Measurements from ENCODE around the gene ZNF765.
"Not testable (repeated sequence)": the region's sequence is repeated elsewhere in the genome, so short reads cannot be mapped to it uniquely, and the experiment has no call there.

ZNF765 gene

GRCh38 chr19:53455828-53456227 lies 60.9 kb downstream of the ZNF765 start:
- DNase-seq (ENCODE audit: low read depth, low spot score), result no peak
- H3K4me3 ChIP-seq (ENCODE audit: low read depth, low read length), result no peak overlapping the region
- ChIA-PET CTCF (no interaction called here), POLR2A (no interaction called here)
- no peak for TF ChIP-seq CTCF (IDR thresholded peaks at IDR 0.05; ENCODE audit: insufficient read depth, low read length, missing control alignments)

DNA sequence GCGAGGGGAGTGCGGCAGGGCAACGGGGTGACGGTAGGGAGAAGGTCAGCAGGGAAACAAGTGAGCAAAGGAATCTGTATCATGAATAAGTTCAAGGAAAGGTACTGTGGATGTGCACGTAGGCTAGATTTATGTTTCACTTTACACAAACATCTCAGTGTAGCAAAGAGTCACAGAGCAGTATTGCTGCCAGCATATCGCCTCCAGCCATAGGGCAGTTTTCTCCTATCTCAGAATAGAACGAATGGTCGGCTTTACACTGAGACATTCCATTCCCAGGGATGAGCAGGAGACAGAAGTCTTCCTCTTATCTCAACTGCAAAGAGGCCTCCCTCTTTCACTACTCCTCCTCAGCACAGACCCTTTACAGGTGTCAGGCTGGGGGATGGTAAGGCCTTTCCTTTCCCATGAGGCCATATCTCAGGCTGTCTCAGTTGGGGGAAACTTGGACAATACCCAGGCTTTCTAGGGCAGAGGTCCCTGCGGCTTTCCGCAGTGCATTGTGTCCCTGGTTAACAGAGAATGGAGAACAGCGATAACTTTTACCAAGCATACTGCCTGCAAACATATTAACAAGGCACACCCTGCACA lies 65.3 kb downstream of the ZNF765 start:
- POLR2A ChIA-PET; DNase-seq (ENCODE audit: low read depth, low spot score); CTCF ChIA-PET; H3K4me3 ChIP-seq (ENCODE audit: low read depth, low read length): not testable (repeated sequence)

DNA sequence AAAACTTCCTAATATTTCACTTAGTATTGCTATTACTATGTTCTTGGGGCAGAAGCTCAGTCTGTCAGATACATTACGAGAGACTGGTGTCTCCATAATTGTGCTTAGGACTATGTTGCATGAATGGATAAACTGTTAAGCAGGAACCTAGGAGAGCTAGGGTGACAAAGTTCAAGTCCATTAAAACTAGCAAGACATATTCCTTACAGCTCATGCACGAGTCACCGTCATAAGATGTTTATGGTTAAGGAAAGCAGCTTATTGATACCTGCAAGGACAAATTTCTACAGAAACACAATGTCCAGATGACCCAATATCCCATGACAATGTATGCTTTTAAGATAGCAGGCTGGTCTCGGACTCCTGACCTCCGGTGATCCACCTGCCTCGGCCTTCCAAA lies 66.9 kb downstream of the ZNF765 start:
- DNase-seq (ENCODE audit: low read depth, low spot score), result no peak
- ChIA-PET CTCF (no interaction called here), POLR2A (no interaction called here)
- TF ChIP-seq CTCF (IDR thresholded peaks at IDR 0.05; ENCODE audit: insufficient read depth, low read length, missing control alignments), result no peak
- no peak overlapping the region for H3K4me3 ChIP-seq (ENCODE audit: low read depth, low read length)

DNA sequence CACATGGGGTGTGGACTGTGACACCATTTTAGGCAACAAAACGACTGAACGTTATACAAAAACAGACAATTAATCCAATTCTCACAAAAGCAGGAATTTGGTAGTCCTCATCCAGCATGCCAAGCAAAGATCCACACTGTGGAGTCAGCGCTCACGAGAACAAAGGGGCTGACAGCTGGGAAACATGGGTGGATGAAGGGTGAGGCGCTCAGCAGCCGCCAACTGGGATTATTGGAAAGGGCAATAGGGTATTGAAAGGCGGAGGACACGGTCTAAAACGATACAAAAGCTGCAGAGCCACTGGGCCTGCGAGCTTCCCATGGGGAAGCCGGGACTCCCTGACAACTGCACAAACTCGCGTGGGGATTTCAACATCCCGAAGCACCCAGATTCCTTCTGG lies 67.9 kb downstream of the ZNF765 start:
- DNase-seq (ENCODE audit: low read depth, low spot score), result no peak
- CTCF ChIA-PET, result no interaction called here
- POLR2A ChIA-PET, result no interaction called here
- TF ChIP-seq CTCF (IDR thresholded peaks at IDR 0.05; ENCODE audit: insufficient read depth, low read length, missing control alignments), result no peak
- H3K4me3 ChIP-seq (ENCODE audit: low read depth, low read length), result no peak overlapping the region

GRCh38 chr19:53463263-53463662 lies 68.3 kb downstream of the ZNF765 start:
- H3K4me3 ChIP-seq (ENCODE audit: low read depth, low read length), result no peak overlapping the region
- no peak for TF ChIP-seq CTCF (IDR thresholded peaks at IDR 0.05; ENCODE audit: insufficient read depth, low read length, missing control alignments)
- ChIA-PET CTCF (no interaction called here), POLR2A (no interaction called here)
- no peak for DNase-seq (ENCODE audit: low read depth, low spot score)

DNA sequence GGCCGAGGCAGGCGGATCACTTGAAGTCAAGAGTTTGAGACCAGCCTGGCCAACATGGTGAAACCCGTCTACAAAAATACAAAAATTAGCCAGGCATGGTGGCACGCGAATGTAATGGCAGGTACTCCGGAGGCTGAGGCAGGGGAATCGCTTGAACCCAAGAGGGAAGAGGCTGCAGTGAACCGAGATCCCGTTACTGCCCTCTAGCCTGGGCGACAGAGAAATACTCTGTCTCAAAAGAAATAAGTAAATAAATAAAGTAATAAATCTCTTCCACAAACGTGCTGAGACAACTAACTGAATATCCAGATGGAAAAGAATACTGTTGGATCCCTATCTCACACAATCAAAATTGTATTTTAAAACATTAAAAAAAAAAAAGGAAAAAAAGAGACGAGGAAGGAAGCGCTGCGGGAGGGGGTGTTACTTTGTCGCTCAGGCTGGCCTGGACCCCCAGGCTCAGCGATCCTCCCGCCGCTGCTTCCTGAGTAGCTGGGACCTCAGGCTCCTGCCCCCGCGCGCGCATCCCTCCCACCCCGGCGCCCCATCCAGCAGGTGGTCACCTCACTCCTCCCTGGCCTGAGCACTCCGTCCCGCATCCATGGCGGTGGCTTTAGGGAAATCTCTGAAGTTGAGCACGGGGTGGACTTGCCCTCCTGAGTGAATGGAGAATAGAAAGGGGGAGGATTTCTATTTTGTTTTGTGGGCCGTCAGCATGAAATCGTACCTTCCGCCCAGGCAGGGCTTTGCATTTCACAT lies 72.0 kb downstream of the ZNF765 start:
- TF ChIP-seq CTCF (IDR thresholded peaks at IDR 0.05; ENCODE audit: insufficient read depth, low read length, missing control alignments), result no peak
- peak overlapping the region; percentile 85 for H3K4me3 ChIP-seq (ENCODE audit: low read depth, low read length)
- ChIA-PET POLR2A (no interaction called here), CTCF (no interaction called here)
- no peak for DNase-seq (ENCODE audit: low read depth, low spot score)
